HL-60 (cell line): ENCODE data around the gene S100PBP.

ENCODE experiments used
- DNase-seq, 2 experiments: peaks; one replicate each; pipeline ENCODE4 v3.0.0-alpha.2; 2010 to 2020; ENCODE audit warnings: low read depth in 1 of 2, low spot score in 1 of 2
- H3K27ac ChIP-seq: fragments of 250-450 bp; sonication (Bioruptor Pico); replicated peaks from 2 replicates; pipeline ENCODE4 v1.5.1; 2020; ENCODE audit warnings: mild to moderate bottlenecking, moderate library complexity
- H3K27me3 ChIP-seq: fragments of 250-450 bp; sonication (Bioruptor Pico); 2 replicates; pipeline ENCODE4 v1.5.1; 2021; ENCODE audit warnings: mild to moderate bottlenecking, moderate library complexity; ENCODE audit not compliant: insufficient read depth, poor library complexity, severe bottlenecking
- H3K4me3 ChIP-seq: replicated peaks from 2 replicates; pipeline ENCODE4 v1.5.1; 2011; ENCODE audit warnings: mild to moderate bottlenecking, control low read depth, low read length; ENCODE audit not compliant: insufficient read depth
- GABPA ChIP-seq: IDR thresholded peaks from 2 replicates; pipeline ENCODE4 v1.6.1; 2012; ENCODE audit warnings: low read depth
- POLR2AphosphoS5 ChIP-seq: IDR thresholded peaks from 2 replicates; pipeline ENCODE4 v1.6.1; 2012; ENCODE audit warnings: low read depth
- SPI1 ChIP-seq: IDR thresholded peaks from 2 replicates; pipeline ENCODE4 v1.6.1; 2012; ENCODE audit warnings: low read depth, mild to moderate bottlenecking, borderline replicate concordance
- TF ChIP-seq, protein P1 (sequence below): IDR thresholded peaks from one replicate; pipeline ENCODE4 v1.5.1; 2011; ENCODE audit warnings: low read length, control low read depth, inconsistent platforms; ENCODE audit not compliant: insufficient read depth
- TF ChIP-seq, protein P2 (sequence below): IDR thresholded peaks from 2 replicates; pipeline ENCODE4 v1.6.1; 2012; ENCODE audit warnings: low read depth; ENCODE audit not compliant: insufficient replicate concordance

Gene S100PBP

DNA sequence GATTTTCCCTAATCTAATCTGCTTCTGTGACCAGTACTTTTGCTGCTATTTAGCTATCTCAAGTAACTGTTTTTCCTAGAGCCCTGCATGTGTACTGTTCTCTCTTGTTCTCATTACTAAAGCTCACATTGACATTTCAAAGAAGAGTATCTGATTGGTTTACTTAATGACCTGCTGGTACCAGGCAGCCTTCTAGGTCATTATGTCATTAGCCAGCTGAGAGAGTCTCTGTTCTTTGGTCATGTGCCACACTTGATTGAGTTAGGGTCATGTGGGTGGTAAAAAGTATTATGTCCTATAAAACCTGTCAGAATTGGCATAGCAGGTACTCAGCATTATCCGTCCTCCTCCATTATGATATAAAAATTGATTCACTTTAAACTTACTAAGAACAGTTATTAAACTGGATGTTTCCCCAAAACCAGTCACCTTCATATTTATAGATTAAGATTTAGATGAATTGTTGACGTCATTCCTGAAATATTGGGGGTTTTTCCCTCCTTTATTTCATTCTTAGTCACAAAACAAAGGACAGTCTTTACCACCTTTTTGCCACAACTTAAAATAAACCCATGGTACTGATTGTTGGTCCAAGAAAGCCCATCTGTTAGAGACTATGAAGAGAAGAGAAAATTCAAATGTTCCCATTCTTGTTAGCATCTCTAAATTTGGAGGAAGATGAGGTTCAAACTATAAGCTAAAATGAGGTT, 31.1 kb downstream of the S100PBP start:
- no peak overlapping the region for H3K4me3 ChIP-seq
- H3K27ac ChIP-seq, result no peak overlapping the region
- no peaks in the 10 kb centered on the region for H3K27me3 ChIP-seq
- no peak for DNase-seq
- TF ChIP-seq GABPA (no peak), SPI1 (no peak), POLR2AphosphoS5 (no peak)
- TF ChIP-seq, protein P1, sequence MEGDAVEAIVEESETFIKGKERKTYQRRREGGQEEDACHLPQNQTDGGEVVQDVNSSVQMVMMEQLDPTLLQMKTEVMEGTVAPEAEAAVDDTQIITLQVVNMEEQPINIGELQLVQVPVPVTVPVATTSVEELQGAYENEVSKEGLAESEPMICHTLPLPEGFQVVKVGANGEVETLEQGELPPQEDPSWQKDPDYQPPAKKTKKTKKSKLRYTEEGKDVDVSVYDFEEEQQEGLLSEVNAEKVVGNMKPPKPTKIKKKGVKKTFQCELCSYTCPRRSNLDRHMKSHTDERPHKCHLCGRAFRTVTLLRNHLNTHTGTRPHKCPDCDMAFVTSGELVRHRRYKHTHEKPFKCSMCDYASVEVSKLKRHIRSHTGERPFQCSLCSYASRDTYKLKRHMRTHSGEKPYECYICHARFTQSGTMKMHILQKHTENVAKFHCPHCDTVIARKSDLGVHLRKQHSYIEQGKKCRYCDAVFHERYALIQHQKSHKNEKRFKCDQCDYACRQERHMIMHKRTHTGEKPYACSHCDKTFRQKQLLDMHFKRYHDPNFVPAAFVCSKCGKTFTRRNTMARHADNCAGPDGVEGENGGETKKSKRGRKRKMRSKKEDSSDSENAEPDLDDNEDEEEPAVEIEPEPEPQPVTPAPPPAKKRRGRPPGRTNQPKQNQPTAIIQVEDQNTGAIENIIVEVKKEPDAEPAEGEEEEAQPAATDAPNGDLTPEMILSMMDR, result no peak
- TF ChIP-seq, protein P2, sequence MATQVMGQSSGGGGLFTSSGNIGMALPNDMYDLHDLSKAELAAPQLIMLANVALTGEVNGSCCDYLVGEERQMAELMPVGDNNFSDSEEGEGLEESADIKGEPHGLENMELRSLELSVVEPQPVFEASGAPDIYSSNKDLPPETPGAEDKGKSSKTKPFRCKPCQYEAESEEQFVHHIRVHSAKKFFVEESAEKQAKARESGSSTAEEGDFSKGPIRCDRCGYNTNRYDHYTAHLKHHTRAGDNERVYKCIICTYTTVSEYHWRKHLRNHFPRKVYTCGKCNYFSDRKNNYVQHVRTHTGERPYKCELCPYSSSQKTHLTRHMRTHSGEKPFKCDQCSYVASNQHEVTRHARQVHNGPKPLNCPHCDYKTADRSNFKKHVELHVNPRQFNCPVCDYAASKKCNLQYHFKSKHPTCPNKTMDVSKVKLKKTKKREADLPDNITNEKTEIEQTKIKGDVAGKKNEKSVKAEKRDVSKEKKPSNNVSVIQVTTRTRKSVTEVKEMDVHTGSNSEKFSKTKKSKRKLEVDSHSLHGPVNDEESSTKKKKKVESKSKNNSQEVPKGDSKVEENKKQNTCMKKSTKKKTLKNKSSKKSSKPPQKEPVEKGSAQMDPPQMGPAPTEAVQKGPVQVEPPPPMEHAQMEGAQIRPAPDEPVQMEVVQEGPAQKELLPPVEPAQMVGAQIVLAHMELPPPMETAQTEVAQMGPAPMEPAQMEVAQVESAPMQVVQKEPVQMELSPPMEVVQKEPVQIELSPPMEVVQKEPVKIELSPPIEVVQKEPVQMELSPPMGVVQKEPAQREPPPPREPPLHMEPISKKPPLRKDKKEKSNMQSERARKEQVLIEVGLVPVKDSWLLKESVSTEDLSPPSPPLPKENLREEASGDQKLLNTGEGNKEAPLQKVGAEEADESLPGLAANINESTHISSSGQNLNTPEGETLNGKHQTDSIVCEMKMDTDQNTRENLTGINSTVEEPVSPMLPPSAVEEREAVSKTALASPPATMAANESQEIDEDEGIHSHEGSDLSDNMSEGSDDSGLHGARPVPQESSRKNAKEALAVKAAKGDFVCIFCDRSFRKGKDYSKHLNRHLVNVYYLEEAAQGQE, result no peak

DNA sequence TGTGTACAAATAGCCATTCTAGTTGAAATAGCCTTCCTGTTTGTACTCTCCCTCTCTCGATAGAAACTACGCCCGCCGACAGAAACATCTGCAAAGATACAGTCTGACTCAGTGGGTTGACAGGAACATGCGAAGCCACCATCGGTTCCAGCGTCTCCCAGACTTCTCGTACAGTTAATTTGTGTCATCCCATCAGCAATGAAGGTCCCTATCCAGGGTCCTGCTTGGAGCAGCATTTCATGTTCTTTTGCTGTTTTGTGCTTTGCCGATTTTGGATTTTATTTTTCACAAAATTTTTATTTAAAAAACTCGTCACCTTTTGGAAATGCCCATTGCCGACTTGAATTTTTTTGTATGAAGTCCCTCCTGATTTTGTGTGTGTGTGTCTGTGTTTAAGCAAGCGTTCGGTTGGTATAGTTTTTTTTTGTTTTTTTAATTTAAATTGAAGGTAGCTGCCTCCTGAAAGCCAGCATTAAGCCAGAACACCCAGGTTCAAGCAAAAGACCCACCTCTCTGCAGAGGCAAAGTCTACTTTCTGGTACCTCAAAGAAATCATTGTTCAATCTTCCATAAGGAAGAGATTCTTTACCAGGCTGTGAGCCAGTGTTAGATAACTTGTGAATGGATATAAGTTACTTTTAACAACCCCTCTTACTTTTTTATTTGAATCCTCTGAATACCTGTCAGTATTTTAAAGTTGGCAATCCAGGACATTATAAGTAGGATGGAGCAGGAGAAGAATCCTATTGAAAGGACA, 38.6 kb downstream of the S100PBP start:
- Histone ChIP-seq H3K27ac (no peak overlapping the region), H3K27me3 (no peaks in the 10 kb centered on the region), H3K4me3 (no peak overlapping the region)
- TF ChIP-seq, protein P1, result no peak
- TF ChIP-seq, protein P2, result peak; percentile 65
- no peak for DNase-seq

DNA sequence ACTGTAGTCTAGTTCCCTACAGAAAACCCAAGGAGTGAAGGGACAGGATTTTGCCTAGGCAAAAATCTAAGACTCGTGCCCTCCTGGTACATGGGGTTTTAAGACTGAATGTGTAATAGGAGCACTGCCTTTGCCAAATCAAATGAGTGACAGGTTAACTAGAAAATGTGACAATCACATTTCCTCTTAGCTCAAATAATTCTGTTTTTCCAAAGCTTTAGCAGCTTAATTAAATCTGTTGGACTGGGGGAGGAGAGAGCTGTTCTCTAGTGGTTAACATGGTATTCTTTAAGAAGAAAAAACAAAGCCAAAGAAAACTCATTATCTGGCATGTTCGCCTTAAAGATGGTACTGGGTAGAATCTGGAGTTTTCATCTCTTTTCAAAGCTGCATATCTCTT, 40.7 kb downstream of the S100PBP start:
- Histone ChIP-seq H3K27ac (no peak overlapping the region), H3K27me3 (no peaks in the 10 kb centered on the region), H3K4me3 (no peak overlapping the region)
- TF ChIP-seq, protein P1, result no peak
- TF ChIP-seq POLR2AphosphoS5, result no peak
- TF ChIP-seq, protein P2, result no peak
- no peak for TF ChIP-seq GABPA
- no peak for TF ChIP-seq SPI1
- no peak for DNase-seq
